Esophagus squamous epithelium (tissue), 4 donors: ENCODE results near the gene APLF.

Experiments
- POLR2A ChIP-seq, 4 donors: fragments of 450-650 bp; IDR thresholded peaks; one replicate each; pipeline ENCODE4 v1.6.1; 2017; ENCODE audit warnings: antibody characterized with exemption in 4 of 4, mild to moderate bottlenecking in 4 of 4, moderate library complexity in 3 of 4
- TF ChIP-seq, protein P1 (sequence below), 6 experiments: fragments of 450-650 bp in 4 of 6; fragments of 200-600 bp in 2 of 6; sonication (generic) in 2 of 6; IDR thresholded peaks; one replicate each; pipeline ENCODE4 v1.5.1; 2016 to 2019; ENCODE audit warnings: antibody characterized with exemption in 6 of 6, mild to moderate bottlenecking in 4 of 6, moderate library complexity in 4 of 6

DNA sequence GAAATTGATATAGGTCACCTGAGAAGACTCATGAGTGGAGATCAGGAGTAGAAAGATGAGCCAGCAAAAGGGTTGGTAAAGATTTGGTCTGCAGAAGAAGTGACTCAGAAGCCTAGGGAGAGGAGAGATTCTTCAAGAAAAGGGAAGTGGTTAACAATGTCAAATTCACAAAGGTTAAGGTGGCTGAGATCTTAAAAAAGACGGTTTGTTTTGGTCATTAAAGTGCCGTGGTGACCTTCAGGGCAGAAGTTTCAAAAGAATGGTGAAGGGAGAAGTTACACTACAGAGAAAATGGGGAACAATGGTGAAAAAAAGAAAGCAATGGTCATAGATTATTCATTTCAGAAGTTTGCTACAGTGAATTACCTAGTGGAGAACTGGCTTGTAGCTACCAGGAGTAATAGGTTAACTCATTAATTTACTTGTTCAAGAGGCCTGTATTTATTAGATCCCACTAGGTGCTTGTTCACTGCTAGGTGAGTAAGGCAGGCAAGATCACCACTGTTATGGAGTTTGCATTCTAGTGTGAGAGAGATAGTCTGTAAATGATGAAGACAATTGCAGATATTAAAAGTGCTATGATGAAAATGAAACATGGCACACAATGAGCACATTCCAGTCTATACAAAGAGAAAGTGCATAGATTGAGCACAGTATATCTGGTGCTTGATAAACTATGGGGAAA lies 43.3 kb upstream of the APLF start:
- TF ChIP-seq, protein P1, sequence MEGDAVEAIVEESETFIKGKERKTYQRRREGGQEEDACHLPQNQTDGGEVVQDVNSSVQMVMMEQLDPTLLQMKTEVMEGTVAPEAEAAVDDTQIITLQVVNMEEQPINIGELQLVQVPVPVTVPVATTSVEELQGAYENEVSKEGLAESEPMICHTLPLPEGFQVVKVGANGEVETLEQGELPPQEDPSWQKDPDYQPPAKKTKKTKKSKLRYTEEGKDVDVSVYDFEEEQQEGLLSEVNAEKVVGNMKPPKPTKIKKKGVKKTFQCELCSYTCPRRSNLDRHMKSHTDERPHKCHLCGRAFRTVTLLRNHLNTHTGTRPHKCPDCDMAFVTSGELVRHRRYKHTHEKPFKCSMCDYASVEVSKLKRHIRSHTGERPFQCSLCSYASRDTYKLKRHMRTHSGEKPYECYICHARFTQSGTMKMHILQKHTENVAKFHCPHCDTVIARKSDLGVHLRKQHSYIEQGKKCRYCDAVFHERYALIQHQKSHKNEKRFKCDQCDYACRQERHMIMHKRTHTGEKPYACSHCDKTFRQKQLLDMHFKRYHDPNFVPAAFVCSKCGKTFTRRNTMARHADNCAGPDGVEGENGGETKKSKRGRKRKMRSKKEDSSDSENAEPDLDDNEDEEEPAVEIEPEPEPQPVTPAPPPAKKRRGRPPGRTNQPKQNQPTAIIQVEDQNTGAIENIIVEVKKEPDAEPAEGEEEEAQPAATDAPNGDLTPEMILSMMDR (IDR thresholded peaks at IDR 0.05), result no peak
- no peak for TF ChIP-seq POLR2A (IDR thresholded peaks at IDR 0.05)
